GM12864 (cell line): ENCODE data around the gene ZNF550.

Source experiments
- DNase-seq: peaks from one replicate; pipeline ENCODE4 v3.0.0-alpha.2; 2011; ENCODE audit warnings: low read depth
- H3K4me3 ChIP-seq: 2 replicates; pipeline ENCODE4 v1.5.1; 2011; ENCODE audit warnings: mild to moderate bottlenecking, low read depth, low read length, control low read depth
- CTCF ChIP-seq: IDR thresholded peaks from 2 replicates; pipeline ENCODE4 v1.5.1; 2011; ENCODE audit warnings: low read depth, mild to moderate bottlenecking, moderate library complexity, low read length, control low read depth, inconsistent platforms; ENCODE audit errors: missing control alignments

ZNF550 gene

GRCh38 chr19:57563547-57563946 lies 3.9 kb upstream of the ZNF550 start:
- no peak overlapping the region for H3K4me3 ChIP-seq
- DNase-seq: no peak
- TF ChIP-seq CTCF: no peak

GRCh38 chr19:57560049-57560491 lies 407 bp upstream of the ZNF550 start:
- DNase-seq: no peak
- H3K4me3 ChIP-seq: peak overlapping the region; percentile 91
- no peak for TF ChIP-seq CTCF

- H3K4me3 ChIP-seq: peak overlapping the region; percentile 91
- no peak for DNase-seq
- TF ChIP-seq CTCF: no peak
Measured at GRCh38 chr19:57559008-57559403, 657 bp downstream of the ZNF550 start.

- H3K4me3 ChIP-seq: peak overlapping the region; percentile 91
- TF ChIP-seq CTCF: no peak
Measured at GRCh38 chr19:57558525-57558924, 1.1 kb downstream of the ZNF550 start.

GRCh38 chr19:57557659-57558058 lies 2.0 kb downstream of the ZNF550 start:
- DNase-seq: no peak
- TF ChIP-seq CTCF: no peak
- H3K4me3 ChIP-seq: no peak overlapping the region

More at GRCh38 chr19:57558525-57558924, 1.1 kb downstream of the ZNF550 start:
- DNase-seq: no peak

GRCh38 chr19:57552432-57552831 lies 7.2 kb downstream of the ZNF550 start:
- no peak for DNase-seq
- no peak overlapping the region for H3K4me3 ChIP-seq
- TF ChIP-seq CTCF: no peak

GRCh38 chr19:57546513-57546912 lies 13.2 kb downstream of the ZNF550 start:
- no peak for DNase-seq
- no peak for TF ChIP-seq CTCF
- no peak overlapping the region for H3K4me3 ChIP-seq
